ENCODE measurements around the gene DHDH.
"Not testable (repeated sequence)": the region's sequence is repeated elsewhere in the genome, so short reads cannot be mapped to it uniquely, and the experiment has no call there.

The DHDH gene

DNA sequence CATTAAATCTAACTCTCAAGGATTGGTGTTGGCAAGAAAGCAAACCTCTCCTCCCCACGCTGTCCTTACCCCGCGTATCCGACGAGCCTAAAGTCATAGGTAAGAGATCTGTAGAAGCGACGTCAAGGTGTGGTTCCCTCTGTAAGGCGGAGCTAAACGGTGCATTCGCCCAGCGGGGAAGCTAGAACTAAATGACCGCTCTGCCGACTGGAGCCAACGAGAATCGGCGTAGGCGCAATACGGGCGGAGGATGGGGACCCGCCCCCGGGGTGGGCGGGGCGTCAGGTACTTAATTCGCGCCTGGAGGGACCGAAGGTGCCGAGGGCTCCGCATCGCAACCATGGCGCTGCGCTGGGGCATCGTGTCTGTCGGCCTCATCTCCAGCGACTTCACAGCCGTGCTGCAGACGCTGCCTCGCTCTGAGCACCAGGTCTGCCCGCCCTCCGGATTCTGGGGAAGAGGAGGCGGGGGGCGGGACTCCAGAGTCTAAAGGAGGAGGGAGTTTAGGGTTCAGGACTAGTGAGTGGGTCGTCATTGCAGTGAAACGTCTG lies at the start of gene DHDH:
Gene DHDH, plus strand, starts transcription at position 318 of the 551 bp plus-strand sequence. Its CDS starts 23 bp downstream, at position 341.
- DNase-seq = peak in 1 of 2 experiments; percentile 59

DNA sequence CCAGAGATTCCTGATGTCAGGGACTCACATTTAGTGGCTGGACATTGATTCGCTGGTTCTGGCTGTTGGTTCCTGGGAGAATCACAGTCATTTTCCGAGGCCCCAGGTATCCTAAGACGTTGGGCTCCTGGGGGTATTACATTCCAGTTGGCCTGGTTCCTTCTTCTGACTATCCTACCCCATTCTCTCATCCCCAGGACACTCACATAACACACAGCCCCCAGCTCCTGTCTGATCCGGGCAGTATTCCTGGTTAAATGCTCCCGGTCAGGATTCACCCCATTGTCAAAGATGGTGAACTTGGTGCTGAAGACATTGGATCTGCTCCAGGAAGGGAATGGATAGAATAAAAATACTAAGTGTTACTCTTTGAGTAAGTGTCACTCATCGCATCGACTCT lies 49.8 kb upstream of the DHDH start:
- no peak for DNase-seq

DNA sequence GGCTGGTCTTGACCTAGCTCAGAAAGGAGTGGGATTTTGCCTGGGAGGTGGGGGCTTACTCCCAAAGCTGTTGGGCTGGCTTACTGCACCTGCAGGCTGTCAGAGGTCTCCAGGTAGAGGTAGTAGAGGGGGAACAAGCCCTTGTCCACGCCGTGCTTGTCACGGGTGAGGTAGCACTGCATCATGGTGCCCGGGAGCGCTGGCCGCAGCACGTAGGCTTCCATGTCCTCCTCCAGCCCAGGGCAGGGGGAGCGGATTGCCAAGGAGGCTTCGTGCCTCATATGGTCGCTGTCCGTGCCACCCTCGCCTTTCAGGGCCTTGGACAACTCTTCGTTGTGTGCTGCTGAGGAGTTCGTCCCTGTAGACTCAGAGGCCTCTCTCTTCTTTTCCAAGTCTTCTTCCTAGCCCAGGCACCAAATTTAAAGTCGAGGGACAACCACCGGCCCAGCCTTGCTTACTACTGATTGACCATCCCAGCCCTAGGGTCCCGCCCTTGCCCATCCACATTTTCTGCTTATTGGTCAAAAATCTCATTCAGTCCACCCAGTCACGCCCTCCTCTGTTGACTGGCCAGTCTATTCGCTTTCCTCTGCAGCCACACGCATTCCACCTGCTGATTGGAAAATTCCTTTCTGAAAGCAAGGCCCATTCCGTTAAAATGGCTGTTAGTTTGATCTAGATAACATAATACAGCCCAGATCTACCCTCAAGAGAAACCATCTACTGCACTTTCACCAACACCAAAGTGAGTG lies 45.5 kb upstream of the DHDH start:
- no peak for DNase-seq

DNA sequence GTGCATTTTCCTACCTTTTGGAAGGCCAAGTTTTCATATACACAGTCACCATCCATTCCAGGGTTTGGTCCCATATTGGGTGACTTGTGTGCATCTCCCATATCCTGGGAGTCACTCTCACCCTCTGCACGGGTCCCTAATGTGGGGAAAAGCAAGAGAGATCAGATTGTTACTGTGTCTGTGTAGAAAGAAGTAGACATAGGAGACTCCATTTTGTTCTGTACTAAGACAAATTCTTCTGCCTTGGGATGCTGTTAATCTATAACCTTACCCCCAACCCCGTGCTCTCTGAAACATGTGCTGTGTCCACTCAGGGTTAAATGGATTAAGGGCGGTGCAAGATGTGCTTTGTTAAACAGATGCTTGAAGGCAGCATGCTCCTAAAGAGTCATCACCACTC lies 44.0 kb upstream of the DHDH start:
- not testable (repeated sequence) for DNase-seq

DNA sequence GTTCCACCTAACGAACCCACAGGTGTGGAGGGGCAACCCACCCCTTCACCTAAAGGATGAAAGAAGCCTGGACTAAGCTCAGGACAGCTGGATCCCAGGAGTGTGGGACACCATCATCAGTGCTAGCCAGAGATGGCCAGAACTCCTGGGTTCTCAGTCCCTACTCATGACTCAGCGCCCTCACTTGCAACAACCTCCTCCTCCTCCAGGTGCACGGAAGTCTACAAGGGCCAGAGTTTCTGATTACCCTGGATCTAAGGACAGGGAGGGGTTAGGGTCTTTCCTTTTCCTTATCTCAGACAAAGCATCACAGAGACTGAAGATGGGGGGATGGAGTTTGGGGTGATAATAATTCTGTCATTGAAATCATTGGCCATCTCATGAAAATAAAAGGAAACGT lies 42.9 kb upstream of the DHDH start:
- DNase-seq = no peak

- no peak for DNase-seq
Observed at GRCh38 chr19:48895226-48895625, 38.3 kb upstream of the DHDH start.

- DNase-seq = no peak
Observed at GRCh38 chr19:48896191-48896720, 37.2 kb upstream of the DHDH start.

DNA sequence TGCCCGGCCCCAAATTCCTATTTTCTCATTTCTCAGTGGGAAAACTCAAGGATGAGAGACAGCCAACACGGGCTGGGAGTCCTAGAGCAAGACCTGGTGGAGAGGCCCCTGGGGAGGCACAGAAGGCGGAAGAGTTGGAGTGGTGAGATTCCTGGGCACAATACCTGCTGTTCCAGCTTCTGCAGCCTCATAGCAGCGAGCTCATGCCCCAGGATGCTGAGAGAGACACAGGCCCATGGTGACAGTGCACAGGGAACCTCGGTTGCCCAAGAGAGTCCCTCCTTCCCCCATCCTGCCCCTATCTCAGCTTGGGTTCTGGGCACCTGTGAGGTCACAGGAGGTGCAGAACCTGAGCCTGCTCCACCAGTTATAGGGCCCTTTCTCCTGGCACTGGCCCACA lies 36.3 kb upstream of the DHDH start:
- no peak for DNase-seq

- not testable (repeated sequence) for DNase-seq
Observed at GRCh38 chr19:48899386-48899749, 34.1 kb upstream of the DHDH start.

DNA sequence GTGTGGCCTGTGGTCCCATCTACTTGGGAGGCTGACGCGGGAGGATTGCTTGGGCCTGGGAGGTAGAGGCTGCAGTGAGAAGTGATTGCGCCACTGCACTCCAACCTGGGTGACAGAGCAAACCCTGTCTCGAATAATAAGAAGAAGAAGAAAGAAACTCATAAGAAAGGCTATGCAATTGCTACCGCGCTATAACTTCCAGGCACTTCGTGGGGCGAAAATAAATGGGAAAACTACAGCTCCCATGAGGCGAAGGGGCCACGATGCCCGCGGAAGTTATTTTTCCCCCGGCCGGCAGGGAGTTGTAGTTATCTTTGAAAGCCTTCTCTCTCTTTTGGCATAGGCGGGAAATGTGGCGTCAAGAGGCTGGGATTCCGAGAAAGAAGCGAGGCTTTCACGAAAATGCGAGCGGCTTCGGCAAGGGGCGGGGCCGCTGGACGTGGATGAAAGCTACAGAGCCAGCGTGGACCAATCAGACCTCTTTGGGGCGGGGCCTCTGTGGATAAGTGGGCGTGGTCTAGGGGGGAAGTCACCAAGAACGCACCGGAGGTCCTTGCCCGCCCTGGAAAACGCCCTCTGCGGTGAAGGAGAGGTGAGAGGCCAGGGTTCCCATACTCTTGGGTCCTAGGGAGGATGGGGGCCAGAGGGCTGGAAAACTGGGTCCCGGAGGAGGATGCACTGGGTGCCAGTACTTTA lies 33.6 kb upstream of the DHDH start, which contains the start of gene NUCB1:
Gene NUCB1, plus strand, starts transcription at position 532 of the 696 bp plus-strand sequence. CDS start 485 bp downstream, outside the sequence.
- DNase-seq = peak; percentile 94 to 97

- peak in 1 of 2 experiments; percentile 30 for DNase-seq
Observed at GRCh38 chr19:48900477-48901406, 32.8 kb upstream of the DHDH start.

- DNase-seq = not testable (repeated sequence)
Observed at GRCh38 chr19:48902291-48902690, 31.2 kb upstream of the DHDH start.

GRCh38 chr19:48903788-48904187 lies 29.7 kb upstream of the DHDH start:
- not testable (repeated sequence) for DNase-seq

DNA sequence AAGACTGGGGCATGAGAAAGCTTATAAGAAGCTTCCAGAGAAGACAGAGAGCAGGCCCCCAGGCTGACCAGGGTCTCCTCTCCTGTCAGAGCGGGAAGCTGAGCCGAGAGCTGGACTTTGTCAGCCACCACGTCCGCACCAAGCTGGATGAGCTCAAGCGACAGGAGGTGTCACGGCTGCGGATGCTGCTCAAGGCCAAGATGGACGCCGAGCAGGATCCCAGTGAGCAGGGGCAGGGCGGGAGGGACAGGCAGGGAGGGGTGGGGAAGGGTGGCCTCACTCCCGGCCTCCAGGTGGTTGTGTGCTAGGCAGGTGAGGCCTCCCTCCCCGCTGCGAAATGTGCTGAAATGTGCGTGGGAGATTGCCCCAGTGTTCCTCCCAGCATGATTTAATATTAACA lies 27.8 kb upstream of the DHDH start:
- no peak for DNase-seq

- no peak for DNase-seq
Observed at GRCh38 chr19:48906324-48906723, 27.2 kb upstream of the DHDH start.

GRCh38 chr19:48907671-48908070 lies 25.8 kb upstream of the DHDH start:
- DNase-seq = no peak

DNA sequence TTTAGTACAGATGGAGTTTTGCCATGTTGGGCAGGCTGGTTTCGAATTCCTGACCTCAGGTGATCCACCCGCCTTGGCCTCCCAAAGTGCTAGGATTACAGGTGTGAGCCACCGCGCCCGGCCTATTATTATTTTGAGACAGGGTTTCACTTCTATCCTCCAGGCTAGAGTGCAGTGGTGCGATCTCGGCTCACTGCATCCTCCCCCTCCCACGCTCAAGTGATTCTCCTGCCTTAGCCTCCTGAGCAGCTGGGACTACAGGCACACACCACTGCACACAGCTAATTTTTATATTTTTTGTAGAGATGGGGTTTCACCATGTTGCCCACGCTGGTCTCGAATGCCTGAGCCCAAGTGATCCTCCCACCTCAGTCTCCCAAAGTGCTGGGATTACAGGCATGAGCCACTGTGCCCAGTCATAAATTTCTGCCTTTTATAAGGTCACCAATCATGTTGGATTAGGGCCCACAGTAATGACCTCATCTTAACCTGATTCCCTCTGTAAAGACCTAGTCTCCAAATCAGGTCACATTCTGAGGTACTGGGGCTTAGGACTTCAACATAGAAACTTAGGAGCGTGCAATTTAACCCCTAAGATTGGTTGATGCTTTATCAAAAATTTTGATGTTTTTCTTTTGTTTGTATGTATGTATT lies 23.9 kb upstream of the DHDH start:
- not testable (repeated sequence) for DNase-seq

GRCh38 chr19:48910803-48911202 lies 22.7 kb upstream of the DHDH start:
- DNase-seq = no peak

GRCh38 chr19:48913114-48913889 lies 20.2 kb upstream of the DHDH start:
- DNase-seq = peak in 1 of 2 experiments; percentile 27

DNA sequence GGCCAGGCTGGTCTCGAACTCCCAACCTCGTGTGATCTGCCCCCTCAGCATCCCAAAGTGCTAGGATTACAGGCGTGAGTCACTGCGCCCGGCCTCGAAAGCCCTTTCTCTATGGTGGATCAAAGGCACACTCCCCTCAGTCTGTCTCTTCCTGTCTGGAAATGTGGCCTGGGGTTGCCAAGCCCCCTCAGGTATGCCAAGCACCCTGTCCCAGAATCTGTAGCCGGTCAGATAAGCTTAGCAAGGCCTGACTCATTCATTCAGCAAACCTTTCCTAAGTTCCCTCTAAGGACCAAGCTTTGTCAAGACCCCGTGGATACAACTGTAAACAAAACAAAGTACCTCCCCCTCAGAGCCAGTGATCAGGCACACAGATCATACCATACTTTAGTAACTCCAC lies 19.3 kb upstream of the DHDH start:
- DNase-seq = no peak

DNA sequence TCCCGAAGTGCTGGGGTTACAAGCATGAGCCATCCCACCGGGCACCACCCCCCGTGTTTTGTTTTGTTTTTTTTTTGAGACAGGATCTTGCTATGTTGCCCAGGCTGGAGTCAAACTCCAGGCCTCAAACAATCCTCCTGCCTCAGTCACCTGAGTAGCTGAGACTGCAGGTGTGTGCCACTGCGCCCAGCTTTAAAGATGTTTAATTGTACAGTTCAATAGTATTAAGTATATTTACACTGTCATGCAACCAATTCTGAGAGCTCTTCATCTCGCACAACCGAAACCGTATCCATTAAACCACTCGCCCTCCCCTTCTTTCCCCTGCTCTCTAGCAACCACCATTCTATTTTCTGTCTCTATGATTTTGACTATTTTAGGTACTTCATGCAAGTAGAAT lies 17.7 kb upstream of the DHDH start:
- no peak for DNase-seq

All from SW 1271 (cell line).